OCI-LY1 (cell line): Measurements from ENCODE around the gene HMX1.

Source experiments
- H2AFZ ChIP-seq: fragments of 200-600 bp; sonication (generic), shearing (Covaris generic); 2 replicates; pipeline ENCODE4 v1.6.0; 2014; ENCODE audit warnings: antibody characterized with exemption, mild to moderate bottlenecking, low read length
- H3F3A ChIP-seq: fragments of 200-600 bp; sonication (generic), shearing (Covaris generic); 2 replicates; pipeline ENCODE4 v1.6.0; 2014; ENCODE audit warnings: mild to moderate bottlenecking, antibody characterized with exemption, low read length, moderate library complexity; ENCODE audit not compliant: insufficient read depth
- H3K27ac ChIP-seq: fragments of 200-600 bp; sonication (generic); 2 replicates; pipeline ENCODE4 v1.5.1; 2014; ENCODE audit warnings: low read length, mixed run types, mild to moderate bottlenecking, low read depth; ENCODE audit not compliant: poor library complexity, severe bottlenecking
- H3K27me3 ChIP-seq: fragments of 200-600 bp; sonication (generic); 2 replicates; pipeline ENCODE4 v1.6.0; 2014; ENCODE audit warnings: antibody characterized with exemption, mild to moderate bottlenecking, low read length, moderate library complexity; ENCODE audit not compliant: insufficient read depth
- H3K36me3 ChIP-seq: fragments of 200-600 bp; sonication (generic); 2 replicates; pipeline ENCODE4 v1.6.1; 2014; ENCODE audit warnings: mild to moderate bottlenecking, antibody characterized with exemption, low read length, moderate library complexity, mixed read lengths; ENCODE audit not compliant: insufficient read depth
- H3K4me1 ChIP-seq: fragments of 200-600 bp; sonication (generic); 2 replicates; pipeline ENCODE4 v1.5.1; 2014; ENCODE audit warnings: mild to moderate bottlenecking, low read length, moderate library complexity; ENCODE audit not compliant: insufficient read depth, severe bottlenecking
- H3K4me2 ChIP-seq: fragments of 200-600 bp; sonication (generic), shearing (Covaris generic); 2 replicates; pipeline ENCODE4 v1.6.1; 2014; ENCODE audit warnings: low read length
- H3K4me3 ChIP-seq: fragments of 200-600 bp; sonication (generic); 2 replicates; pipeline ENCODE4 v1.5.1; 2014; ENCODE audit warnings: low read length, low read depth, mild to moderate bottlenecking, mixed read lengths; ENCODE audit not compliant: poor library complexity, severe bottlenecking
- H3K79me2 ChIP-seq: fragments of 200-600 bp; shearing (Covaris generic); 2 replicates; pipeline ENCODE4 v1.6.1; 2016; ENCODE audit warnings: mixed run types, low read length, mixed read lengths; ENCODE audit not compliant: insufficient read depth
- H3K9ac ChIP-seq: fragments of 200-600 bp; sonication (generic), shearing (Covaris generic); 2 replicates; pipeline ENCODE4 v1.6.1; 2014; ENCODE audit warnings: mild to moderate bottlenecking, low read length, mixed read lengths
- H3K9me2 ChIP-seq: fragments of 200-600 bp; sonication (generic), shearing (Covaris generic); 2 replicates; pipeline ENCODE4 v1.6.1; 2014; ENCODE audit warnings: low read depth, mild to moderate bottlenecking, low read length, mixed read lengths
- H3K9me3 ChIP-seq: fragments of 200-600 bp; shearing (Covaris generic); 2 replicates; pipeline ENCODE4 v1.6.1; 2014; ENCODE audit warnings: low read length, mixed read lengths
- H4K20me1 ChIP-seq: fragments of 200-600 bp; sonication (generic), shearing (Covaris generic); 2 replicates; pipeline ENCODE4 v1.6.0; 2016; ENCODE audit warnings: mild to moderate bottlenecking, low read length; ENCODE audit not compliant: insufficient read depth
- EZH2 ChIP-seq: fragments of 200-600 bp; sonication (generic), shearing (Covaris generic); IDR thresholded peaks from 2 replicates; pipeline ENCODE4 v1.8.0; 2017; ENCODE audit warnings: borderline replicate concordance, mixed run types, mild to moderate bottlenecking, antibody characterized with exemption, low read length, moderate library complexity, mixed read lengths
- TF ChIP-seq, protein P1 (sequence below): fragments of 200-600 bp; sonication (generic), shearing (Covaris generic); IDR thresholded peaks from 2 replicates; pipeline ENCODE4 v1.5.1; 2017; ENCODE audit warnings: mild to moderate bottlenecking, antibody characterized with exemption, low read length, moderate library complexity, mixed read lengths

The HMX1 gene

DNA sequence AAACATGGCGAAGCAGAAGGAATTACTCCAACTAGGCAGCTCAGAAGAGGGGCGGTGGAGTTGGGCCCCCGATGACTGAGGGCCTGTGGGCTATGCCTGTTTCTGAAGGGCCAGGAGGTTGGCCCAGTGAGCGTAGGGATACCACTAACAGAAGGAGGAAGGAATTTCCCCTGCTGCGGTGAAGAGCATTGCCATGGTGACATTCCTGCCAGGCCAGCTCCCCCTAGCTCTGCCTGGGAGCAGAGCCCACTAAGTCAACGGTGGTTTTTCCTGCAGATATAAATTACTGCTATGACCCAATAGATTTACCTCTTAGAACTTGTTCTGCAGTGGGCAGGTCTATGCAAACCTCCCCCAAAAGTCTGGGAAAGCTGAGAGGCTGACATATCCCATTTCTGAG is 28.9 kb upstream of the HMX1 start:
- Histone ChIP-seq H2AFZ (no peak overlapping the region), H3K27ac (no peak overlapping the region), H3K4me1 (no peaks in the 10 kb centered on the region), H3K4me3 (no peak overlapping the region), H3K9me3 (no peaks in the 10 kb centered on the region), H3K36me3 (no peaks in the 10 kb centered on the region), H4K20me1 (no peaks in the 10 kb centered on the region), H3K79me2 (no peaks in the 10 kb centered on the region), H3K4me2 (no peak overlapping the region), H3K9me2 (no peaks in the 10 kb centered on the region), H3K9ac (no peak overlapping the region), H3K27me3 (no peaks in the 10 kb centered on the region), H3F3A (no peaks in the 10 kb centered on the region)
- no peak for TF ChIP-seq EZH2
- TF ChIP-seq, protein P1, sequence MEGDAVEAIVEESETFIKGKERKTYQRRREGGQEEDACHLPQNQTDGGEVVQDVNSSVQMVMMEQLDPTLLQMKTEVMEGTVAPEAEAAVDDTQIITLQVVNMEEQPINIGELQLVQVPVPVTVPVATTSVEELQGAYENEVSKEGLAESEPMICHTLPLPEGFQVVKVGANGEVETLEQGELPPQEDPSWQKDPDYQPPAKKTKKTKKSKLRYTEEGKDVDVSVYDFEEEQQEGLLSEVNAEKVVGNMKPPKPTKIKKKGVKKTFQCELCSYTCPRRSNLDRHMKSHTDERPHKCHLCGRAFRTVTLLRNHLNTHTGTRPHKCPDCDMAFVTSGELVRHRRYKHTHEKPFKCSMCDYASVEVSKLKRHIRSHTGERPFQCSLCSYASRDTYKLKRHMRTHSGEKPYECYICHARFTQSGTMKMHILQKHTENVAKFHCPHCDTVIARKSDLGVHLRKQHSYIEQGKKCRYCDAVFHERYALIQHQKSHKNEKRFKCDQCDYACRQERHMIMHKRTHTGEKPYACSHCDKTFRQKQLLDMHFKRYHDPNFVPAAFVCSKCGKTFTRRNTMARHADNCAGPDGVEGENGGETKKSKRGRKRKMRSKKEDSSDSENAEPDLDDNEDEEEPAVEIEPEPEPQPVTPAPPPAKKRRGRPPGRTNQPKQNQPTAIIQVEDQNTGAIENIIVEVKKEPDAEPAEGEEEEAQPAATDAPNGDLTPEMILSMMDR: no peak

DNA sequence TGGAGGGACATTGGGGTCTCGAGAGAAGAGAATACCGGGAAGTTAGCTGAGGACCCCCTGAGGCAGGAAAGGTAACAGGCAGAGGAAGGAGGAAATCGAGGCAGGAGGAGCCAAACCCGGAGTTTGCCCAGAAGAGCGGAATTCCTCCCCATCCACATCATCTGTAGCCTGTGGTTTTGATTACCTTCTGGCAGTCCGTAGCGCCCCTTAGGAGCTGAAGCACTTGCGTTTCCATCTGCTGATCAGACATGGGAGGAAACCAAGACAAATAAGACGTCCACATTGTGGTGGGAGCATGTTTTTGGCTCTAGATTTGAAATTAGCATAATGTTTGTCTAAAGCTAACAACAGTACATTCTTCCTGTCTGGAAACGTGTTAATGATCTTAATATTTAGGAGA is 26.8 kb upstream of the HMX1 start:
- TF ChIP-seq, protein P1: no peak
- no peak for TF ChIP-seq EZH2
- Histone ChIP-seq H3F3A (no peaks in the 10 kb centered on the region), H3K36me3 (no peaks in the 10 kb centered on the region), H4K20me1 (no peaks in the 10 kb centered on the region), H3K4me2 (no peak overlapping the region), H3K27ac (no peak overlapping the region), H3K9ac (no peak overlapping the region), H3K9me3 (no peaks in the 10 kb centered on the region), H3K4me3 (no peak overlapping the region), H3K79me2 (no peaks in the 10 kb centered on the region), H3K27me3 (no peaks in the 10 kb centered on the region), H3K4me1 (no peaks in the 10 kb centered on the region), H3K9me2 (no peaks in the 10 kb centered on the region), H2AFZ (no peak overlapping the region)

DNA sequence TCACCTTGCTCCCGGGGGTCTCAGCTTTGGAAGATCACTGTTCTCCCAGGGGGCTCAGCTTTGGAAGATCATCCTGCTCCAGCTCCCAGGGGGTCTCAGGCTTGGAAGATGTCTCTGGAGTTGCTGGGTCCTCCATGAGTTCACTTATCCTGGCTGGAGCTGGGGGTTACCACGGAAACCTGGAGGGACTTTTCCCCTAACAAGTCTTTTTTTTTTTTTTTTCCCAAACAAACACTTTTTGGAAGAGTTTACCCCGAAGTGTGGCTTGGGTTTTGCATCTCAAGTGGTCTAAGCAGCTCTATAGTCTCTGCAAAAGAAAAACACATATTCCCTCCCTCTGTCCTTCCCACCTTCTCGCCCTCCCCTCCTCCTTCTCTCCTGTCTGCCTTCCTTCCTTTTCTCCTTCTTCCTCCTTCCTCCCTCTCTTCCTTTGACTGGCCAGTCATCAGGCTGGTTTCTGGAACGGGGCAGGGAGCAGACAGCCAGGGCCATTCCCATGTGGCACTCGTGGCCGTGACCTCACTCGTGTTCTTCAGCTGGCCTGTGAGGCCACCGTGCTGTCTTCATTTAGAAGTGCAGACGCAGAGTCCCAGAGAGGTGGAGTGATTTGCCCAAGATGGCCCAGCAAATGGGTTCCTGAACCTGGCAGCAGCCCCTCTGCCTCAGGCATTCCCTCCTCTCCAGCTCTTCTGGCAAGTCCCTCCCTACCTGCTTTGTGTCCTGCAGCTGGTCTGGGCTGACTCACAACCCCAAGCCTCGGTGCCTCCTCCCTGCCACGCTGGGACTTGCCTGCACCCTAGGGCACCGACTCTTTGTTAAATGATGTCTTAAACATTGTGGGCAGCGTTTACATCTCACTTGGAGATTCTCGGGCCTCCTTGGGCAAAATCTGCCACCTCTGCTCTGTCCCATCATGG is 25.9 kb upstream of the HMX1 start:
- no peak overlapping the region for H3K27ac ChIP-seq
- H3K36me3 ChIP-seq: no peaks in the 10 kb centered on the region
- no peaks in the 10 kb centered on the region for H3F3A ChIP-seq
- H3K27me3 ChIP-seq: no peaks in the 10 kb centered on the region
- no peak overlapping the region for H3K4me3 ChIP-seq
- no peak overlapping the region for H3K4me2 ChIP-seq
- no peaks in the 10 kb centered on the region for H3K9me2 ChIP-seq
- no peaks in the 10 kb centered on the region for H3K4me1 ChIP-seq
- no peaks in the 10 kb centered on the region for H3K9me3 ChIP-seq
- no peak overlapping the region for H3K9ac ChIP-seq
- H2AFZ ChIP-seq: no peak overlapping the region
- H3K79me2 ChIP-seq: no peaks in the 10 kb centered on the region
- no peaks in the 10 kb centered on the region for H4K20me1 ChIP-seq
- no peak for TF ChIP-seq EZH2
- TF ChIP-seq, protein P1: no peak
